Astrocyte (in vitro differentiated cells and primary cell): Measurements from ENCODE around the gene RAB9B. TPM values are rescaled to one million over a fixed set of nuclear protein-coding genes. Genes with fewer than 3 reads are reported as not detected.
"Not testable (repeated sequence)": the region's sequence is repeated elsewhere in the genome, so short reads cannot be mapped to it uniquely, and the experiment has no call there.

Source experiments
- DNase-seq: peaks from one replicate; pipeline ENCODE4 v3.0.0-alpha.2; 2010; ENCODE audit warnings: low read depth
- FAIRE-seq: peaks from 2 replicates; lab custom pipeline; 2011; peaks lifted over from hg19 to GRCh38; lab: Jason Lieb, UNC
- H2AFZ ChIP-seq: 2 replicates; pipeline ENCODE4 v1.6.0; 2012; ENCODE audit warnings: low read depth, low read length, inconsistent platforms
- H3K27ac ChIP-seq: 2 replicates; pipeline ENCODE4 v1.5.1; 2011; ENCODE audit warnings: low read depth, low read length, inconsistent platforms
- H3K27me3 ChIP-seq: 2 replicates; pipeline ENCODE4 v1.6.0; 2011; ENCODE audit warnings: low read length, inconsistent platforms; ENCODE audit not compliant: insufficient read depth
- H3K36me3 ChIP-seq: 2 replicates; pipeline ENCODE4 v1.5.1; 2011; ENCODE audit warnings: low read length, inconsistent platforms; ENCODE audit not compliant: insufficient read depth
- H3K4me1 ChIP-seq: 2 replicates; pipeline ENCODE4 v1.5.1; 2011; ENCODE audit warnings: low read length, inconsistent platforms; ENCODE audit not compliant: insufficient read depth
- H3K4me2 ChIP-seq: 2 replicates; pipeline ENCODE4 v1.6.0; 2012; ENCODE audit warnings: low read length, inconsistent platforms
- H3K4me3 ChIP-seq: 2 replicates; pipeline ENCODE4 v1.5.1; 2011; ENCODE audit warnings: low read depth, mild to moderate bottlenecking, low read length, inconsistent platforms; ENCODE audit not compliant: insufficient read depth
- H3K79me2 ChIP-seq: 2 replicates; pipeline ENCODE4 v1.6.0; 2012; ENCODE audit warnings: mild to moderate bottlenecking, low read length, inconsistent platforms; ENCODE audit not compliant: insufficient read depth
- H3K9ac ChIP-seq: 2 replicates; pipeline ENCODE4 v1.6.0; 2012; ENCODE audit warnings: mild to moderate bottlenecking, low read length, inconsistent platforms
- H3K9me3 ChIP-seq: 2 replicates; pipeline ENCODE4 v1.5.1; 2012; ENCODE audit warnings: low read depth, mild to moderate bottlenecking, low read length, inconsistent platforms; ENCODE audit not compliant: insufficient read depth
- H4K20me1 ChIP-seq: 2 replicates; pipeline ENCODE4 v1.6.0; 2012; ENCODE audit warnings: low read length, inconsistent platforms; ENCODE audit not compliant: insufficient read depth
- H3K27ac Mint-ChIP-seq: one replicate; pipeline ENCODE4 v1.8.0; 2021; ENCODE audit warnings: mild to moderate bottlenecking, mixed read lengths; ENCODE audit not compliant: unreplicated experiment
- H3K27me3 Mint-ChIP-seq: one replicate; pipeline ENCODE4 v1.8.0; 2021; ENCODE audit warnings: low read depth, mixed read lengths; ENCODE audit not compliant: unreplicated experiment
- H3K36me3 Mint-ChIP-seq: one replicate; pipeline ENCODE4 v1.8.0; 2021; ENCODE audit warnings: low read depth, mixed read lengths; ENCODE audit not compliant: unreplicated experiment
- H3K4me1 Mint-ChIP-seq: one replicate; pipeline ENCODE4 v1.8.0; 2021; ENCODE audit warnings: low read depth, mixed read lengths; ENCODE audit not compliant: unreplicated experiment
- H3K4me3 Mint-ChIP-seq: one replicate; pipeline ENCODE4 v1.8.0; 2021; ENCODE audit warnings: mild to moderate bottlenecking, moderate library complexity, mixed read lengths; ENCODE audit not compliant: unreplicated experiment
- H3K9me3 Mint-ChIP-seq: one replicate; pipeline ENCODE4 v1.8.0; 2021; ENCODE audit warnings: mild to moderate bottlenecking, mixed read lengths; ENCODE audit not compliant: unreplicated experiment
- CTCF ChIP-seq: IDR thresholded peaks from 2 replicates; pipeline ENCODE4 v1.5.1; 2011; ENCODE audit warnings: low read depth, mild to moderate bottlenecking, inconsistent platforms, low read length, moderate library complexity; ENCODE audit not compliant: insufficient read depth
- EZH2 ChIP-seq: IDR thresholded peaks from 2 replicates; pipeline ENCODE4 v1.6.1; 2012; ENCODE audit warnings: mild to moderate bottlenecking, low read length, inconsistent platforms; ENCODE audit not compliant: insufficient read depth
- total RNA-seq: library from RNA; stranded (reverse); gene quantifications from 2 replicates; pipeline ENCODE4 v1.2.1, GENCODE V29; 2021

Gene RAB9B
- total RNA-seq, 1 donor from 2014 or later: 2.2 TPM

GRCh38 chrX:103828529-103828928 lies 3.5 kb downstream of the RAB9B start:
- H3K4me1 Mint-ChIP-seq: peaks cover 8% of the 10 kb centered on the region
- no peaks in the 10 kb centered on the region for H3K9me3 ChIP-seq
- FAIRE-seq: peak; percentile 83
- no peak overlapping the region for H3K9ac ChIP-seq
- DNase-seq: no peak
- H3K9me3 Mint-ChIP-seq: no peaks in the 10 kb centered on the region
- no peak overlapping the region for H3K27ac ChIP-seq
- H3K36me3 Mint-ChIP-seq: no peaks in the 10 kb centered on the region
- H3K27me3 Mint-ChIP-seq: no peaks in the 10 kb centered on the region
- no peak overlapping the region for H3K27ac Mint-ChIP-seq
- H3K36me3 ChIP-seq: no peaks in the 10 kb centered on the region
- no peaks in the 10 kb centered on the region for H3K79me2 ChIP-seq
- no peaks in the 10 kb centered on the region for H3K4me1 ChIP-seq
- no peaks in the 10 kb centered on the region for H3K27me3 ChIP-seq
- no peak overlapping the region for H3K4me3 ChIP-seq
- H3K4me2 ChIP-seq: no peak overlapping the region
- no peak overlapping the region for H3K4me3 Mint-ChIP-seq
- no peaks in the 10 kb centered on the region for H4K20me1 ChIP-seq
- TF ChIP-seq EZH2 (no peak), CTCF (no peak)
- H2AFZ ChIP-seq: no peak overlapping the region

- Histone ChIP-seq H4K20me1 (no peaks in the 10 kb centered on the region), H3K36me3 (no peaks in the 10 kb centered on the region), H3K9ac (no peak overlapping the region), H3K27ac (no peak overlapping the region), H3K79me2 (no peaks in the 10 kb centered on the region), H3K4me2 (no peak overlapping the region), H3K4me3 (no peak overlapping the region), H2AFZ (no peak overlapping the region), H3K9me3 (no peaks in the 10 kb centered on the region), H3K27me3 (no peaks in the 10 kb centered on the region), H3K4me1 (no peaks in the 10 kb centered on the region)
- DNase-seq (no peak), FAIRE-seq (peak; percentile 26)
- Mint-ChIP-seq H3K4me1 (peaks cover 12% of the 10 kb centered on the region), H3K27ac (no peak overlapping the region), H3K36me3 (no peaks in the 10 kb centered on the region), H3K27me3 (no peaks in the 10 kb centered on the region), H3K4me3 (no peak overlapping the region), H3K9me3 (no peaks in the 10 kb centered on the region)
- TF ChIP-seq CTCF: no peak
- no peak for TF ChIP-seq EZH2
Observed at GRCh38 chrX:103825881-103826280, 6.2 kb downstream of the RAB9B start.

- no peak overlapping the region for H3K4me3 Mint-ChIP-seq
- Histone ChIP-seq H3K36me3 (no peaks in the 10 kb centered on the region), H3K4me1 (no peaks in the 10 kb centered on the region), H4K20me1 (no peaks in the 10 kb centered on the region), H3K4me3 (no peak overlapping the region), H3K79me2 (no peaks in the 10 kb centered on the region), H3K4me2 (peak overlapping the region; percentile 10), H3K9me3 (no peaks in the 10 kb centered on the region), H3K27ac (no peak overlapping the region), H3K27me3 (no peaks in the 10 kb centered on the region), H3K9ac (no peak overlapping the region), H2AFZ (no peak overlapping the region)
- TF ChIP-seq EZH2 (no peak), CTCF (no peak)
- H3K4me1 Mint-ChIP-seq: peaks cover 11% of the 10 kb centered on the region
- no peaks in the 10 kb centered on the region for H3K27me3 Mint-ChIP-seq
- peak overlapping the region; percentile 82 for H3K27ac Mint-ChIP-seq
- DNase-seq (peak; percentile 26), FAIRE-seq (peak; percentile 59)
- no peaks in the 10 kb centered on the region for H3K36me3 Mint-ChIP-seq
- H3K9me3 Mint-ChIP-seq: no peaks in the 10 kb centered on the region
Observed at GRCh38 chrX:103823591-103823990, 8.5 kb downstream of the RAB9B start.

GRCh38 chrX:103820802-103821201 lies 11.3 kb downstream of the RAB9B start:
- not testable (repeated sequence) for H4K20me1 ChIP-seq, H3K27me3 ChIP-seq, H3K36me3 Mint-ChIP-seq, H3K27ac Mint-ChIP-seq, DNase-seq, FAIRE-seq, H3K4me3 Mint-ChIP-seq, H3K36me3 ChIP-seq, H3K4me2 ChIP-seq, H3K9me3 Mint-ChIP-seq, H3K4me1 ChIP-seq, H3K79me2 ChIP-seq, H3K4me3 ChIP-seq, H3K27ac ChIP-seq, H3K9me3 ChIP-seq, H3K27me3 Mint-ChIP-seq, H3K9ac ChIP-seq, H2AFZ ChIP-seq
- peaks cover 11% of the 10 kb centered on the region for H3K4me1 Mint-ChIP-seq
